Upper lobe of left lung (tissue), 4 donors: ENCODE data around the gene FAM118A.

Experiments
- CTCF ChIP-seq, 6 experiments: fragments of 450-650 bp in 4 of 6; fragments of 200-600 bp in 2 of 6; sonication (generic) in 2 of 6; IDR thresholded peaks; one replicate each; pipeline ENCODE4 v1.5.1; 2016 to 2019; ENCODE audit warnings: antibody characterized with exemption in 6 of 6
- POLR2A ChIP-seq, 4 donors: fragments of 450-650 bp; IDR thresholded peaks; one replicate each; pipeline ENCODE4 v1.5.1; 2016 to 2017; ENCODE audit warnings: antibody characterized with exemption in 4 of 4, mild to moderate bottlenecking in 2 of 4
- POLR2AphosphoS5 ChIP-seq, 2 donors: sonication (generic); formaldehyde crosslinking; IDR thresholded peaks; one replicate each; pipeline ENCODE4 v1.5.1; 2017; ENCODE audit warnings: antibody characterized with exemption in 2 of 2

GRCh38 chr22:45305456-45306075, 4.2 kb upstream of the FAM118A start:
- TF ChIP-seq CTCF (IDR thresholded peaks at IDR 0.05) (no peak), POLR2A (IDR thresholded peaks at IDR 0.05) (no peak), POLR2AphosphoS5 (IDR thresholded peaks at IDR 0.05) (no peak)
